ENCODE measurements around the gene DYDC1.

The DYDC1 gene

GRCh38 chr10:80356563-80356988, at the start of gene DYDC1, which contains the start of gene DYDC2:
Gene DYDC1, minus strand, starts transcription at chr10:80356755. Its CDS starts 4,154 bp downstream, at chr10:80352601.
Gene DYDC2, plus strand, starts transcription at chr10:80356781. Its CDS starts 5,663 bp downstream, at chr10:80362444.
- Histone ChIP-seq H3K27me3 (replicated peaks) (peaks cover 11% of the 10 kb centered on the region), H3K4me3 (ENCODE audit: low read depth, low read length) (peak within 1 kb of the TSS; percentile 43), H3K36me3 (replicated peaks) (no peaks in the 10 kb centered on the region), H3K27ac (no peak within 1 kb of the TSS)
- TF ChIP-seq CTCF (IDR thresholded peaks at IDR 0.05; ENCODE audit: low read depth, low read length, missing control alignments), result no peak
- in situ Hi-C loops (cut with HindIII; ENCODE audit: low pct_ligation_motif_present, low sequenced_read_pairs), result no loop called here
- DNase-seq, result no peak

DNA sequence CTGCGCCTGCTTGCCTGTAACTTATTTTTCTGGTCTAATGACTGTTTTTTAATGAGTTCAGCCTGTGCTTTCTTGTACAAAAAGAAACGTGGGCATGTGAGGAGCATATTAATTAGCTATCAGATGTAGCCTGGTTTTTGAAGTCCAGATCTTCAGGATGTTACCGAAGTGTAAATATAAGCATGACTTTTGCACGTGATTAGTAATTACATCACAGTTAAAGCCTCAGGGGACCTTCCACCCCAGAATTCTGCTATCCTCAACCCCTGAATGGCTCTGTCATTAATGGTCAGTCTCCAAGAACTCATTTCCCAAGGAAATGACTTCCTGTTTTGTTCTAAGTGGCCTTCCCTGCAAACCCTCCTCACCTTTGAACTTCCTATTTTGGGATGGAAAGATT, 49.6 kb upstream of the DYDC1 start:
- Histone ChIP-seq H3K27ac (no peak overlapping the region), H3K4me3 (ENCODE audit: low read depth, low read length) (no peak overlapping the region), H3K27me3 (replicated peaks) (peaks cover 2% of the 10 kb centered on the region), H3K36me3 (replicated peaks) (no peaks in the 10 kb centered on the region)
- no peak for TF ChIP-seq CTCF (IDR thresholded peaks at IDR 0.05; ENCODE audit: low read depth, low read length, missing control alignments)
- no peak for DNase-seq
- in situ Hi-C loops (cut with HindIII; ENCODE audit: low pct_ligation_motif_present, low sequenced_read_pairs), result no loop called here

GRCh38 chr10:80405626-80406025, 49.1 kb upstream of the DYDC1 start:
- H3K27ac ChIP-seq, result no peak overlapping the region
- TF ChIP-seq CTCF (IDR thresholded peaks at IDR 0.05; ENCODE audit: low read depth, low read length, missing control alignments), result no peak
- peak; percentile 40 for DNase-seq
- H3K36me3 ChIP-seq (replicated peaks), result no peaks in the 10 kb centered on the region
- no peak overlapping the region for H3K4me3 ChIP-seq (ENCODE audit: low read depth, low read length)
- H3K27me3 ChIP-seq (replicated peaks), result peaks cover 2% of the 10 kb centered on the region
- in situ Hi-C loops (cut with HindIII; ENCODE audit: low pct_ligation_motif_present, low sequenced_read_pairs), result no loop called here

DNA sequence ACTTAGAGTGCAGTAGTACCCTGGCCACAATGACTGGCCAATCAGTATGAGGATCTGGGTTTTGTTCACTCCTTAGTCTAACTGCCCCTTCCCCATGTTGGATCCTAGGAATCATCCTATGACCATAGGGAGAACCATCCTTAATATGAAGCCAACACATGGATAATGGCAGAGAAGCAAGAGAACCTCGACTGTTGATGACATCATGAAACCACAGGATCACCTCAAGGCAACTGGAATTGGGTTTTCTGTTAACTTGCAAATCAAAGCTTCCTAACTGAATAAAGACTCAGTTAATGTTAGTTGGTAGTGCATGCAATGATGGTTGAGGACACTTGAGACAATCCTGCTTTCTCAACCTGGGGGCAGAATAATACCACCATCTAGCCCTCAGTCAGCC, 48.5 kb upstream of the DYDC1 start:
- TF ChIP-seq CTCF (IDR thresholded peaks at IDR 0.05; ENCODE audit: low read depth, low read length, missing control alignments), result no peak
- H3K27me3 ChIP-seq (replicated peaks), result peaks cover 2% of the 10 kb centered on the region
- no peak overlapping the region for H3K4me3 ChIP-seq (ENCODE audit: low read depth, low read length)
- no peak for DNase-seq
- no peak overlapping the region for H3K27ac ChIP-seq
- in situ Hi-C loops (cut with HindIII; ENCODE audit: low pct_ligation_motif_present, low sequenced_read_pairs), result no loop called here
- no peaks in the 10 kb centered on the region for H3K36me3 ChIP-seq (replicated peaks)

GRCh38 chr10:80400136-80400804, 43.7 kb upstream of the DYDC1 start:
- in situ Hi-C loops (cut with HindIII; ENCODE audit: low pct_ligation_motif_present, low sequenced_read_pairs), result no loop called here
- TF ChIP-seq CTCF (IDR thresholded peaks at IDR 0.05; ENCODE audit: low read depth, low read length, missing control alignments), result no peak
- Histone ChIP-seq H3K27ac (no peak overlapping the region), H3K36me3 (replicated peaks) (no peaks in the 10 kb centered on the region), H3K4me3 (ENCODE audit: low read depth, low read length) (no peak overlapping the region), H3K27me3 (replicated peaks) (no peaks in the 10 kb centered on the region)
- no peak for DNase-seq

- TF ChIP-seq CTCF (IDR thresholded peaks at IDR 0.05; ENCODE audit: low read depth, low read length, missing control alignments), result no peak
- Histone ChIP-seq H3K4me3 (ENCODE audit: low read depth, low read length) (no peak overlapping the region), H3K27ac (no peak overlapping the region), H3K36me3 (replicated peaks) (no peaks in the 10 kb centered on the region), H3K27me3 (replicated peaks) (no peaks in the 10 kb centered on the region)
- in situ Hi-C loops (cut with HindIII; ENCODE audit: low pct_ligation_motif_present, low sequenced_read_pairs), result no loop called here
- DNase-seq, result no peak
These were observed 40.5 kb upstream of the DYDC1 start for GRCh38 chr10:80397014-80397413.
